Peyer's patch (tissue), 4 donors: ENCODE results near the gene SNX32. TPM values are rescaled to one million over a fixed set of nuclear protein-coding genes. Genes with fewer than 3 reads are reported as not detected.

Source experiments
- DNase-seq, 3 donors: peaks; one replicate each; pipeline ENCODE4 v3.0.0-alpha.2; 2017 to 2019
- H3K27ac ChIP-seq, 4 donors: fragments of 200-600 bp; sonication (generic); one replicate each; pipeline ENCODE4 v1.5.1; 2016 to 2019
- H3K27me3 ChIP-seq, 2 donors: fragments of 200-600 bp; sonication (generic); one replicate each; pipeline ENCODE4 v1.5.1; 2019
- H3K36me3 ChIP-seq, 3 donors: fragments of 200-600 bp; sonication (generic); one replicate each; pipeline ENCODE4 v1.5.1; 2016 to 2019
- H3K4me1 ChIP-seq, 4 donors: fragments of 200-600 bp; sonication (generic); one replicate each; pipeline ENCODE4 v1.5.1; 2016 to 2019
- H3K4me3 ChIP-seq, 4 donors: fragments of 200-600 bp; sonication (generic); 1 replicate in 3 of 4; 2 replicates in 1 of 4; pipeline ENCODE4 v1.5.1; 2016 to 2019; ENCODE audit warnings: mild to moderate bottlenecking in 1 of 4
- H3K9me3 ChIP-seq, 4 donors: fragments of 200-600 bp; sonication (generic); one replicate each; pipeline ENCODE4 v1.5.1; 2016 to 2019; ENCODE audit warnings: mild to moderate bottlenecking in 1 of 4
- POLR2A ChIP-seq, 2 donors: fragments of 450-650 bp; IDR thresholded peaks; one replicate each; pipeline ENCODE4 v1.5.1; 2017; ENCODE audit warnings: antibody characterized with exemption in 2 of 2, mild to moderate bottlenecking in 2 of 2, moderate library complexity in 2 of 2
- total RNA-seq, 4 donors: library from RNA; depleted of rRNA; stranded (reverse); fragments of >200 nt; gene quantifications; one replicate each; pipeline ENCODE4 v1.1.0, GENCODE V29; 2016
- TF ChIP-seq, protein P1 (sequence below), 6 experiments: fragments of 450-650 bp in 4 of 6; fragments of 200-600 bp in 2 of 6; sonication (generic) in 1 of 6; IDR thresholded peaks; one replicate each; pipeline ENCODE4 v1.5.1; 2017 to 2019; ENCODE audit warnings: antibody characterized with exemption in 6 of 6, mild to moderate bottlenecking in 3 of 6, moderate library complexity in 1 of 6

The SNX32 gene
- total RNA-seq, 4 donors from 2014 or later = 1.7 to 6.7 (median 6.4) TPM; not detected in 1

DNA sequence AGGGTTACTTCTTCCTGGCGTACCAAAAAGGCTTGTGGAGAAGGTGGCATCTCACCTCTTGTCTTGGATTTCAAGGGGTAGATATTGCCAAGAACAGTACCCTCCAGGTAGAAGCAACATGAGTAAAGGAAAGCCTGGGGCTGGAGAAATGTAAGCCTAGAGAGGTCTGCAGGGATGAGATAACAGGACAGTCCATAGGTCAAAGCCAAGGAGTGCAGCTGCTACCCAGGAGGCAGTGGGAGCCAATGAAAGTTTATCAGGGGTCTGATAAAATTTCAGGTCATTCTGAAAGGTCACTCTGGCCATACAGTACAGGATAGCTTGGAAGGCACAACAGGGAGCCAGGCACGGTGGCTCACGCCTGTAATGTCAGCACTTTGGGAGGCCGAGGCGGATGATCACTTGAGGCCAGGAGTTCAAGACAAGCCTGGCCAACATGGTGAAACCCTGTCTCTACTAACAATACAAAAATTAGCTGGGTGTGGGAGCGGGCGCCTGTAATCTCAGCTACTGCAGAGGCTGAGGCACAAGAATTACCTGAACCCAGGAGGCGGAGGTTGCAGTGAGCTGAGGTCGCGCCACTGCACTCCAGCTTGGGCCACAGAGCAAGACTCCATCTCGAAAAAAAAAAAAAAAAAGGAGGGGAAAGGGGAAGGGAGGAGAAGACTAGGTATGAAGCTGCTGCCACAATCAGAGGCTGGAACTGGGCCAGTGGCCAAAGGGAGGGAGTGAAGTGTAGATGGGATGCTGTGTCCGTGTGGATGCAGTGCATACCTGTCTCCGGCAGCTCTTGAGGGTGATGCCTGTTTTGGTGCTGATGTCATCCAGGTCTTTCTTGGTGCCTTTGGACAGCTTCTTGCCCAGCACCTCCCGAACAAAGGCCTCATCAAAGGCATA, 53.3 kb downstream of the SNX32 start:
- no peak for DNase-seq
- H3K4me1 ChIP-seq = peaks cover 0 to 63% (median 22%) of the 10 kb centered on the region in 4 donors
- TF ChIP-seq POLR2A (IDR thresholded peaks at IDR 0.05) = no peak
- TF ChIP-seq, protein P1, sequence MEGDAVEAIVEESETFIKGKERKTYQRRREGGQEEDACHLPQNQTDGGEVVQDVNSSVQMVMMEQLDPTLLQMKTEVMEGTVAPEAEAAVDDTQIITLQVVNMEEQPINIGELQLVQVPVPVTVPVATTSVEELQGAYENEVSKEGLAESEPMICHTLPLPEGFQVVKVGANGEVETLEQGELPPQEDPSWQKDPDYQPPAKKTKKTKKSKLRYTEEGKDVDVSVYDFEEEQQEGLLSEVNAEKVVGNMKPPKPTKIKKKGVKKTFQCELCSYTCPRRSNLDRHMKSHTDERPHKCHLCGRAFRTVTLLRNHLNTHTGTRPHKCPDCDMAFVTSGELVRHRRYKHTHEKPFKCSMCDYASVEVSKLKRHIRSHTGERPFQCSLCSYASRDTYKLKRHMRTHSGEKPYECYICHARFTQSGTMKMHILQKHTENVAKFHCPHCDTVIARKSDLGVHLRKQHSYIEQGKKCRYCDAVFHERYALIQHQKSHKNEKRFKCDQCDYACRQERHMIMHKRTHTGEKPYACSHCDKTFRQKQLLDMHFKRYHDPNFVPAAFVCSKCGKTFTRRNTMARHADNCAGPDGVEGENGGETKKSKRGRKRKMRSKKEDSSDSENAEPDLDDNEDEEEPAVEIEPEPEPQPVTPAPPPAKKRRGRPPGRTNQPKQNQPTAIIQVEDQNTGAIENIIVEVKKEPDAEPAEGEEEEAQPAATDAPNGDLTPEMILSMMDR (IDR thresholded peaks at IDR 0.05) = no peak
- H3K4me3 ChIP-seq = peak overlapping the region in 3 of 4 donors; percentile 73 to 83 (median 78)
- peaks cover 0 to 28% (median 0%) of the 10 kb centered on the region in 3 donors for H3K36me3 ChIP-seq
- no peaks in the 10 kb centered on the region for H3K27me3 ChIP-seq
- peak overlapping the region in 3 of 4 donors; percentile 92 to 99 (median 94) for H3K27ac ChIP-seq
- H3K9me3 ChIP-seq = no peaks in the 10 kb centered on the region

DNA sequence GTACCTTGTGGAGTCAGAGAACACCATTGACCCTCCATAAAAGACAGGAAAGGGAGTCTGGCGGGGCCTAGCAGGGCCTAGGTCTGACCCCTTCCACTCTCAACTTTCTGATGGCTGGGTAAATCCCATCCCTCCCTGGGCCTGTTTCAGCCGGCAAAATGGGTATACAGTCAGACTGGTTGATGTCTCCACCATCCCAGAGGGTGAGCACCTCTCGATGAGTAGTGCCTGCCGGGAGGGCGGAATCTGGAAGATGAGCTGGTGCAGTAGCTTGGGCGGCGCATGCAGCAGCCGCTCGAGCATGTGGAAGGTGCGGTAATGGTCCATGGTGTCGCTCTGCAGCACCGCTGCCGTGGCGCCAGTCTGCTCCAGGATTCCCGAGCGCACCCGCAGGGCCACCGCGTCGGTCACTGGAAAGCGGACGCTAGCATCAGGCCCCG, 54.0 kb downstream of the SNX32 start:
- Histone ChIP-seq H3K27me3 (no peaks in the 10 kb centered on the region), H3K4me1 (peaks cover 0 to 70% (median 29%) of the 10 kb centered on the region in 4 donors), H3K27ac (peak overlapping the region; percentile 89 to 99 (median 93)), H3K36me3 (peaks cover 0 to 23% (median 0%) of the 10 kb centered on the region in 3 donors), H3K9me3 (no peaks in the 10 kb centered on the region), H3K4me3 (peak overlapping the region; percentile 63 to 83 (median 76))
- TF ChIP-seq, protein P1 (IDR thresholded peaks at IDR 0.05) = no peak
- no peak for TF ChIP-seq POLR2A (IDR thresholded peaks at IDR 0.05)
- DNase-seq = no peak

DNA sequence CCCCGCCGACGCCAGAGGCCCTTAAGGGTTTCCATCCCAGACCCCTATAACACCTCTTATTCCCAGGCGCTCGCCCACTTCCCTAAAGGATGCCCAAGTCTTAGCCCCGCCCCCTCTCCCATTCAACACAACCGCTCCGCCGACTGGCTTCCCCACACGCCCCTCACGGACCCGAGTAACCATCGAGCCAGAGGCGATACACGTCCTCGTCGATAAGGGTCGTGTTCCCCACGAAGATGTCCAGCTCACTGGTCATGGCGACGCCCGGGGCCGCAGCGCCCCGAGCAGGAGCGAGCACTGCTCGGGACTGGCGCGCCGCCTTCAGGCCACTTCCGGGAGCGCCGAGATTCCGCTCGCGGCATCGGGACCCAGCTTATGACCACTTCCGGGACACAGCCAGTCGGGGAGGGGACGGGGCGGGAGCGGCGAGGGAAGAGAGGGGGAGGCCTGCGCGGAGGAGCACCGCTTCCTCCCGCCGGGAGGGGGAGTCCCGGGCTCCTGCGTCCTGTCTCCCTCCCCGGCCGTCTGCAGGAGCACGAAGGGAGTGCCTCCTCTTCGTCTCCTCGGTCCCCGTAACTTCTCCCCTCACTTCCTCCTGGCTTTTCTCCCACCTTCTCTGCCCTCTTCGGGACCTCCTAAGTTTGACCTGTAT, 54.5 kb downstream of the SNX32 start, which contains the start of gene FIBP:
TSS of gene FIBP (minus strand) at position 309 of the 652 bp plus-strand sequence. CDS start at position 256, 53 bp downstream.
- Histone ChIP-seq H3K4me3 (peak within 1 kb of the TSS; percentile 63 to 83 (median 76)), H3K27me3 (no peaks in the 10 kb centered on the region), H3K9me3 (no peaks in the 10 kb centered on the region), H3K4me1 (peaks cover 0 to 75% (median 34%) of the 10 kb centered on the region in 4 donors), H3K36me3 (peaks cover 0 to 18% (median 0%) of the 10 kb centered on the region in 3 donors), H3K27ac (peak within 1 kb of the TSS; percentile 89 to 99 (median 93))
- peak; percentile 96 to 99 (median 98) for DNase-seq
- peak; percentile 85 to 90 for TF ChIP-seq POLR2A (IDR thresholded peaks at IDR 0.05)
- TF ChIP-seq, protein P1 (IDR thresholded peaks at IDR 0.05) = peak; percentile 83 to 98 (median 96)

DNA sequence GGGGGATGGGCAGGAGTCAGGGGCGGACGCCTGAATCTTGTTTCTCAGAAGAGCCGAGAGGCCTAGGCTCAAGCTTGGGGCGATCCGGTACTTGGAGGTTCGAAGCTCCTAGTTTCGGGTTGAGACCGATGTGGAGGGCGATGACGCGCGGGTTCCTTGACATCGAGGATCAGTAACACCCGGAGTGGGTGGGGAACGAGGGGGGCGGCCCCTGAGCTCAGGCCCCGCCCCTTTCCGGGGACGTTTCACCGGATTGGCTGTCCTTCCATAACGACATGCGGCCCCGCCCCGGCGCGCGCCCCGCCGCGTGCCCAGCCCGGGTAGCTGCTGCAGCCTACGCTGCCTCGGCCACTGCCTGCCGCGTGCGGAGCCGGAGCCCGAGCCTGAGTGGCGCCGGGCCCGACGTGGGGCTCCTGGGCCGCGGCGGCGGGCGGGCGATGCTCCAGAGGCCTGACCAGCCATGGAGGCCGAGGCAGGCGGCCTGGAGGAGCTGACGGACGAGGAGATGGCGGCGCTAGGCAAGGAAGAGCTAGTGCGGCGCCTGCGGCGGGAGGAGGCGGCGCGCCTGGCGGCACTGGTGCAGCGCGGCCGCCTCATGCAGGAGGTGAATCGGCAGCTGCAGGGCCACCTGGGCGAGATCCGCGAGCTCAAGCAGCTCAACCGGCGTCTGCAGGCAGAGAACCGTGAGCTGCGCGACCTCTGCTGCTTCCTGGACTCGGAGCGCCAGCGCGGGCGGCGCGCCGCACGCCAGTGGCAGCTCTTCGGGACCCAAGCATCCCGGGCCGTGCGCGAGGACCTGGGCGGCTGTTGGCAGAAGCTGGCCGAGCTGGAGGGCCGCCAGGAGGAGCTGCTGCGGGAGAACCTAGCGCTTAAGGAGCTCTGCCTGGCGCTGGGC, 56.8 kb downstream of the SNX32 start, which contains the start of gene CCDC85B:
TSS of gene CCDC85B (plus strand) at position 350 of the 895 bp plus-strand sequence. CDS start at position 461, 111 bp downstream.
- Histone ChIP-seq H3K9me3 (no peaks in the 10 kb centered on the region), H3K4me3 (peak within 1 kb of the TSS; percentile 63 to 83 (median 76)), H3K36me3 (peaks cover 0 to under 1% (median 0%) of the 10 kb centered on the region in 3 donors), H3K4me1 (peaks cover 0 to 70% (median 35%) of the 10 kb centered on the region in 4 donors), H3K27me3 (no peaks in the 10 kb centered on the region), H3K27ac (peak within 1 kb of the TSS; percentile 89 to 99 (median 93))
- DNase-seq = peak; percentile 98 to 100 (median 99)
- TF ChIP-seq POLR2A (IDR thresholded peaks at IDR 0.05) = peak; percentile 83 to 95
- TF ChIP-seq, protein P1 (IDR thresholded peaks at IDR 0.05) = peak in 4 of 6 experiments; percentile 19 to 38 (median 37)
